ENCODE results near the gene NFE2L1.
"Not testable (repeated sequence)": the region's sequence is repeated elsewhere in the genome, so short reads cannot be mapped to it uniquely, and the experiment has no call there.

The NFE2L1 gene

DNA sequence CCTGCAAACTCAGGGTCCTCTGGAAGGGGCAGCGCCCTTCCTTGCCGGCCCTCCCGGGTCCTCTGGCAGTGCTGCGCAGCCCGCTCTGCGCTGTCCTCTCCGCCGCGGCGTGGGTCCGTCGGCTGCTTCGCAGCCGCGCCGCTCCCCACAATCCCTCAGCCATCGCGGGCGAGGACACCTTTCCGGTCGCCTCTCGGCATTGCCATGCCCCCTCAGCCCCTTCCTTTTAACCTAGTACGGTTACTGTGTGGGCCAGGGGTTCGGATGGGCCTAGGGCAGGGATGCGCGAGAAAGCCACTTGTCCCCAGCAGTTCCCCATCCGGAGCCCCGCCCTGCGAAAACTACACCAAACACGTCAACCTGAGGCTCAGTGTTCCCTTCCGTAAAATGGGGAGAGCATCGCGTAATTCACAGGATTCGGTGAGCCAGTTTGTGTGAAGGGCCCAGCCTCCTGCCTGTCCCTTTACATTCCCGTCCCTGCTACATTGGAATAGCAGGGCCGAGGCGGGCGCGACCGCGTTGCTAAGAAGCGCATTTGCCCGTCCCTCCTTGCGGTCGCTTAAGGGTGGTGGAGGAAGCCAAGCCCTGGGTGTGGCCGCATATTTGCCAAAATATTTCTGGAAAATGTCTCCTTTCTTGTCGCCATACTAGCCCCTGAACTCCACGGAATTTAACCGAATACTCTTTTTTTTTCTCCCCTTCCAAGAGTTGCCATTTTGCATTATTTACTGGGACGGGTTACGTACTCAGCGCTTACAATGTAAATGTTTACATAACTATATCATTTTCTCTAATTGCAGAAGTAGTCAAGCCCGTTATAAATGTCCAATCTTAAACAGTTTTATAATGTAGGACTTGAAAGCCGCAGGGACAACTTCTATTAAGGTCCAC lies 23.8 kb upstream of the NFE2L1 start:
- peak; percentile 29 for DNase-seq

GRCh38 chr17:48025040-48025903 lies 22.9 kb upstream of the NFE2L1 start:
- DNase-seq = peak; percentile 94

DNA sequence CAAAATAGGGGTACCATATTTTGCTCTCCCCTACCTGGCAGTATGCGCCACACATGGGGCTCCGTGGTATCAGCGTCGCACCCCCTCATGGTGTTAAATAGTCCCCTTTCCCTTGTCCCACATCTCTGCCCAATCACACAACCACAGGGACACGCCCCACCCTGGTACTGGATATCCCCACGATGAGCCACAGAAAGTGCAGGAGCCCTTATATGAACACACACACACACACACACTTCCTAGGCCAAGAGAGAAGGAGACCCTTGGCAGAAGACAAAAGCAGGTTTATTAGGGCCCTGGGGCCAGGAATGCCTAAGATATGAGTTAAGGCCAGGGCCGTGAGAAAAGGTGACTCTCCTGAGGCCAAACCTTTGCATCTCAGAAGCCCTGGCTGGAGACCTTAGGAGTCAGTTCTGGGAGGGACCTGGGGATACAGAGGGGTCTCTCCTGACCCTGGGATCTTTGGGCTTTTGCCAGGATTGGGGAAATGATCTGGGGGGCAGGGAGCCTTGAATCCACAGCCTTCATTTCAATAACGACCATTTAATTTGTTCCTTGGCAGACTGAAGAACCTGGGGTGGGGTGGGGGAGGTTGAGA lies 22.2 kb upstream of the NFE2L1 start:
- DNase-seq = no peak

DNA sequence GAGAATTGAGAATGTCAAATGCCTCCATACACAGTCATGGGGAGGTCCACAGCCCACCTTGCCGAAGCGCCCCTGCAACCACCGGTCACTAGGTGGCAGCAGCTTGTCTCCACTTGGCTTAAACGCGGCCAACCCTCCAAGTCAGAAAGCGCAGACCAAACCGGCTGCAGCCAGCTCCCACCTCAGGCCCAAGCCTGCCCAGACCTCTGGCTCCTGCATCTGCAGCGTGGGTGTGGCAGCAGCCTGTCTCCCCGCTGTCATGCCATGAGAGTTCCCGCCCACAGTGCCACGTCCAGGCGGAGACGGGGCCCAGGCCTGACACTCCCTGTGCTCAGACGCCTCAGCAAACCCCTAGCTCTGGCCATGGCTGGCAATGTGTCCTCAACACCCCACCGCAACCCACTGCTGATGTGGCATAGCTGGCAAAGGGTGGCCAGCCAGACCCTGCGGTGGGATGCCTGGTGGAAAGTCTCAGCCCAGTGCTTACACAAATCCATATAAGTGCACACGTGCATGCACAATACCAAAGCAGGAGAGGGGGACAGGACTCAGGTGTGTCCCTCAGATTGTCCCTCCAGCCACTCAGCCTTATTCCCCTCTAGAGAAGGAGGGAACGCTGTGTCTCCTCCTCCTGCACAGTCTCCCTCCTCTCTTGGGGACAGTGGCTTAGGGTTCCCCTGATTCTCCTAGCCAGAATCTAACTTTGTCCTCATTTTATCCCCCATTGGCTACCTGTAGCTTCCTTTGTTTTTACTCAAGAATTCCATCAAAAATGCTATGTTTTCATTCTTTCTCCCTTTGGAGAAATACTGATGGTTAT lies 21.4 kb upstream of the NFE2L1 start:
- DNase-seq = peak; percentile 85

- DNase-seq = no peak
Observed at GRCh38 chr17:48027322-48027981, 20.7 kb upstream of the NFE2L1 start.

DNA sequence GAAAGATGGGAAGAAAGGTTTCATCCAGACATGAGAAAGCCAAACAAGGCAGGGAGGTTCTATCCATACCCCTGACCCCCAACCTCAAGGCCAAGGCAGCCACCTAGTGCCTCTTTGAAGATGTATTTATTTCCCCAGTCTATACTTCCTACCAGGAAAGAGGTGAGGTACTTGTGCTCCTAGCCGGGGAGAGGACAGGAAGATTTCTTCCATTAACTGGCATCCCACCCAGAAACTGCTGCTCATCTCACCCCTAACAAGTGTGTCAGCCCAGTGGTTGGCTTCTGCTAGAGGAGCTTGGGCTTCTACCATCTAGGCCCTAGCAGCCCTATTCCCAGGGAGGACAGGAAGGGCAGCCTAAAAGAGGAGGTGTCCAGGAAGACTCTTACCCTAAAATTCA lies 19.4 kb upstream of the NFE2L1 start:
- DNase-seq = no peak

GRCh38 chr17:48030531-48030930 lies 17.6 kb upstream of the NFE2L1 start:
- DNase-seq = no peak

DNA sequence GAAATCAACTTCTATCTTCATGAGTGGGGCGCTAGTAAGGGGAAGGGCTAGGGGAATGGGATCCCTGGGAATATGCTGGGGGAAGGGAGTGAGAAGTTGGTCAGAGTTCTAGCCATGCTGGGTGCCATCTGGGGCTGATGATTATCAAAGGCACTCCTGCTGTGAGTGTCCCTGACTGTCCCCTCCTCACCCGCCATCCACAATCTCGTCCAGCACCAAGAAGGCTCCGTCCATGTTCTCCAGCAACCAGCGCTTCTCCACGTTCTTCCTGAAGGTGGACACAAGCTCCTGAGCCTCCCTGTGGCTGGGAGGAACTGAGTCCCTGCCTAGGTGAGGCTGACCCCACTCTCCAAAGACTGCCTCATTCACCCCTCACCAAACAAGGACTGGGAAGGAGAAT lies 16.2 kb upstream of the NFE2L1 start:
- no peak for DNase-seq

DNA sequence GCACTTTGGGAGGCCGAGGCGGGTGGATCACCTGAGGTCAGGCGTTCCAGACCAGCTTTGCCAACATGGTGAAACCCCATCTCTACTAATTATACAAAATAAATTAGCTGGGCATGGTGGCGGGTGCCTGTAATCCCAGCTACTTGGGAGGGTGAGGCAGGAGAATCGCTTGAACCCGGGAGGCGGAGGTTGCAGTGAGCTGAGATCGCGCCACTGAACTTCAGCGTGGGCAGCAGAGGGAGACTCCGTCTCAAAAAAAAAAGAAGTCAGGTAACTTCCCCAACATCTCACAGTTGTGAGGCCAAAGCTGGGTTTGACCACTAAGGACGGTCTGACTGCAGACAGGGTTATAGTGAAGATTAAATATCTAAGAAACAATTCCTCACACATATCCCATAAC lies 13.4 kb upstream of the NFE2L1 start:
- DNase-seq = not testable (repeated sequence)

DNA sequence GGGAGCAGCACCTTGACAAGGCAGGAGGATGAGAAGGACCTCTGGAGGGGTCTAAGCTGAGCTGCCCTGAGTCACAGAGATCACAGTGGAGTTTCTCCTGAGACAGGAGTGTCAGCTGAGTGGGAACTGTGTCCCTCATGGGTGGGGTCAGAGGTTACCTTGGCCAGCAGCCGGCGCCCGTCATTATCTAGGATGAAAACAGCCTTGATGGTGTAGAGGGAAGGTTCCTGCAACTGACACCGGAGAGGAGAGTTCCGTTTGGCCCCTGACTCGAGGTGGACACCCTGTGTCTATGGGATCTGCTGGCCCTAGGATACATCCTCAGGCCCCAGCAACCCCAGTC lies 11.5 kb upstream of the NFE2L1 start:
- no peak for DNase-seq

DNA sequence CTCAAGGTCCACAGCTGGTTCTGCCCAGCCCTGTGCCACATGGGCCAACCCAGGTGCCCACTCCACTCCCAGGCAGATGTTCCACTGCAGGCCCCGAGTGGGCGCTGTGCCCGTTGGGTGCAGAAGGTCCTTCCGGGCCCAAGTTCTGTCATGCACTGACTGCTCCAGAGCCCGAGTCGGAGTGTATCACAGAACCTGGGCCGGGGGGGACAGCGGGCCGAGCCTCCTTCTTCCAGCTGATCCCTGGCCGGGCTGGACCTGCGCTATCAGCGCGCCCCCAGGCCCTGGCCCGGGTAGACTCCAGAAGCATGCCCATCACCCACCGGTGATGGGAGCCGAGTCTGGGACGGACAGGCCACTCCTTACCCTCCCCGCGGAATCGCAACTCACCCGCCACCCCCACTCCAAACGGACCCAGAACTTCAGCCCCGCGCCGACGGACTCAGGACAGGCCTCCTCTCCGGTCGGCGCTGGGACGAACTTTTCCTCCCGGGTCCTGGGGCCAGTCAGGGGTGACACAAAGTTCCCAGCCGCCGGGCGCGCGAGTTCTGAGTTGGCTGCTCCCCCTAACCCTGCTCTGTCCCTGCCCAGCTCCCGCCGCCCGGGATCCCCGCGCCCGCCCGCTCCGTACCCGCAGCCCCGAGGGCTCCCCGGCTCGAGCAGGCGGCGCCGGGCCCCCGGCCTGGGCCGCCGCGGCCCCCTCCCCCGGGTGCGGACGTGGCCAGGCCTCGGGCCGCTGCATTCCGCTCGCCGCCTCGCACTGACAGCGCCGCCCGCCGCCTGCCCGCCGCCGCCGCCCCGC lies 10.9 kb upstream of the NFE2L1 start, which contains the start of gene COPZ2:
COPZ2 (minus strand) TSS at position 762 of the 802 bp plus-strand sequence; CDS start at position 742, 20 bp downstream.
- DNase-seq = peak; percentile 58

DNA sequence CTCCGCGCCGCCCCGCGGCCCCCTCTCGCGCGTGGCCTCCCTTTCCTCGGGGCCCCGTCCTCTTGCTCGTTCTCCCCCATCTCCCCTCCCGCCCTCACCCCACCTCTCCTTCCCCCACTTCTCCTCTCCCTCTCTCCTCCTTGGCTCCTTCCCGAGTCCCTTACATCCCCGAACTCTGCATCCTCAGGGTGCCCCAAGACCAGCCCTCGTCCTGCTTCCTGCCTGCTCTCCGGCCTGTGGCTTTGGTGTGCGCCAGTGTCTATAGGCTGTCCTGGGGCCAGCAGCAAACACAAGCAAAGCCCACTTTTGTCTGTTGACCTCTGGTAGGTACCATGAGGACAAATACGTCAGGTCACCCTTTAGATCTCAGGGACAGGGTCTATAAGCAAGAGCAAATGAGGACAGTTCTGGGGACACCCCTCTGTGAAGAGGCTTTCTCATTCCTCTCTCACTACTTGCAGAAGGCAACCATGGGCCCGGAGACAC lies 10.3 kb upstream of the NFE2L1 start:
- DNase-seq = peak; percentile 48

DNA sequence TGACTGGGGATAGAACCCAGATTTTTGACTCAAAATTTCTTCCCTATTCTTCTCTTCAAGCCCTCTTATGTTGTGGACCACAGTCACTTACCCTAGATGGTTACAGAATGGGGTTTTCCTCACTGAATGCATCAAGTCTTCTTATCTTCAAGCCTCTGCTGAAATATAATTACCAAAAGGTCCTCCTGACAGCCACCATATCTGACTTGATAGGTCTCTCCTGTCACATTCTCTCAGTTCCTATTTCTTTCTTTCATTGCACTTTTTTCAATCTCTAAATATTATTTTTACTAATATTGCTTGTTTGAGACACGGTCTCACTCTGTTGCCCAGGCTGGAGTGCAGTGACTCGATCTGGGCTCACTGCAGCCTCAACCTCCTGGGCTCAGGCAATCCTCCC lies 9.5 kb upstream of the NFE2L1 start:
- DNase-seq = no peak

GRCh38 chr17:48043176-48043575 lies 5.0 kb upstream of the NFE2L1 start:
- DNase-seq = no peak

- no peak for DNase-seq
Observed at GRCh38 chr17:48044851-48045250, 3.3 kb upstream of the NFE2L1 start.

GRCh38 chr17:48045316-48046001 lies 2.7 kb upstream of the NFE2L1 start:
- peak; percentile 37 for DNase-seq

- DNase-seq = no peak
Observed at GRCh38 chr17:48046296-48046695, 1.9 kb upstream of the NFE2L1 start.

GRCh38 chr17:48047113-48047740 lies 932 bp upstream of the NFE2L1 start:
- no peak for DNase-seq

GRCh38 chr17:48048384-48049126 lies 396 bp downstream of the NFE2L1 start:
- DNase-seq = peak; percentile 83

Measured in fibroblast of skin of abdomen (primary cell).